AG09309 (cell line): ENCODE data around the gene GNAT3.

Source experiments
- DNase-seq: peaks from one replicate; pipeline ENCODE4 v3.0.0-alpha.2; 2010; ENCODE audit warnings: low read depth
- H3K4me3 ChIP-seq: 2 replicates; pipeline ENCODE4 v1.5.1; 2011; ENCODE audit warnings: mild to moderate bottlenecking, low read depth, low read length, moderate library complexity; ENCODE audit not compliant: control insufficient read depth
- TF ChIP-seq, protein P1 (sequence below): IDR thresholded peaks from 2 replicates; pipeline ENCODE4 v1.5.1; 2011; ENCODE audit warnings: mild to moderate bottlenecking, low read depth, low read length, inconsistent platforms; ENCODE audit not compliant: insufficient read depth, control insufficient read depth; ENCODE audit errors: missing control alignments

The GNAT3 gene

DNA sequence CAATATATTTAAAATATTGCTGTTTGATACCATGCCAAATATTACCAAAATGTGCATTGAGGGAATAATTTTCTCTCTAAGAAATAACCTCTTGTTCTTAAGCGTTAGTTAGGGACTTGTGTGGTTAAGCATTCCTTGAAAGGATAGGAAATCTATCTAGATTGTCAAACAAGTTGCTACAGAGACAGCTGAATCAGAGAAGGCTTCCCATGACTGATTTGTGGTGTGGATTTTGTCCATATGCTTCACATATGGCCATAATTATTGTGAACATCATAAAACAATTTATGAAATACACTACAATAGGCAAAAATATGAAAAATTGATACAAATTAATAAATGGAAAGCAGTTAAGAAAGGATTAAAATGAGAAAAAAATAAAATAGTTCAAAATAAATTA is 96.3 kb downstream of the GNAT3 start:
- TF ChIP-seq, protein P1, sequence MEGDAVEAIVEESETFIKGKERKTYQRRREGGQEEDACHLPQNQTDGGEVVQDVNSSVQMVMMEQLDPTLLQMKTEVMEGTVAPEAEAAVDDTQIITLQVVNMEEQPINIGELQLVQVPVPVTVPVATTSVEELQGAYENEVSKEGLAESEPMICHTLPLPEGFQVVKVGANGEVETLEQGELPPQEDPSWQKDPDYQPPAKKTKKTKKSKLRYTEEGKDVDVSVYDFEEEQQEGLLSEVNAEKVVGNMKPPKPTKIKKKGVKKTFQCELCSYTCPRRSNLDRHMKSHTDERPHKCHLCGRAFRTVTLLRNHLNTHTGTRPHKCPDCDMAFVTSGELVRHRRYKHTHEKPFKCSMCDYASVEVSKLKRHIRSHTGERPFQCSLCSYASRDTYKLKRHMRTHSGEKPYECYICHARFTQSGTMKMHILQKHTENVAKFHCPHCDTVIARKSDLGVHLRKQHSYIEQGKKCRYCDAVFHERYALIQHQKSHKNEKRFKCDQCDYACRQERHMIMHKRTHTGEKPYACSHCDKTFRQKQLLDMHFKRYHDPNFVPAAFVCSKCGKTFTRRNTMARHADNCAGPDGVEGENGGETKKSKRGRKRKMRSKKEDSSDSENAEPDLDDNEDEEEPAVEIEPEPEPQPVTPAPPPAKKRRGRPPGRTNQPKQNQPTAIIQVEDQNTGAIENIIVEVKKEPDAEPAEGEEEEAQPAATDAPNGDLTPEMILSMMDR: no peak
- H3K4me3 ChIP-seq: no peak overlapping the region
- DNase-seq: no peak

- no peak for DNase-seq
- TF ChIP-seq, protein P1: no peak
- H3K4me3 ChIP-seq: no peak overlapping the region
Measured at GRCh38 chr7:80415114-80415513, 96.8 kb downstream of the GNAT3 start.

- no peak for DNase-seq
- H3K4me3 ChIP-seq: no peak overlapping the region
- TF ChIP-seq, protein P1: no peak
Measured at GRCh38 chr7:80414331-80414730, 97.5 kb downstream of the GNAT3 start.

DNA sequence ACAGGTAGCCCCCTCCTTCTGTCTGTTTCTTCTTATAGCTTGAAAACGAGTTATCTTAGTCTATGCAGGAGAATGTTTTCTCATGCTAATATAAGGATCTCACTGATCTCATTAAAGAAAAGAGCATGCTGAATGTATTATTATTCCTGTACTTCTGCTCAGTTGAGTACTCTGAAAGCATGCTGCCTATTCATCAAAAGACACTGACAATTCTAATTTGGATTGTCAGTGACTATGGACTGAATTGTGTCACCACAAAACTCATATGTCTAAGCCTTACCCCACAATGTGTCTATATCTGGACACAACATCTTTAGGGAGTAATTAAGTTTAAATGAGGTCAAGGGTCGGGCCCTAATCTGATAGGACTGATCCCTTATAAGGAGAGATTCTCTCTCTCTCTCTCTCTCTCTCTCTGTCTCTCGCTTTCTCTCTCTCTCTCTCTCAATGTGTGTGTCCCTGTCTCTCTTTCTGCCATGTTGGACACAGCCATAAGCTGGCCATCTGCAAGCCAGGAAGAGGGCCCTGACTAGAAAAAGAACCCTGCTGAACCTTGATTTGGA is 98.4 kb downstream of the GNAT3 start:
- no peak for DNase-seq
- TF ChIP-seq, protein P1: no peak
- H3K4me3 ChIP-seq: no peak overlapping the region

DNA sequence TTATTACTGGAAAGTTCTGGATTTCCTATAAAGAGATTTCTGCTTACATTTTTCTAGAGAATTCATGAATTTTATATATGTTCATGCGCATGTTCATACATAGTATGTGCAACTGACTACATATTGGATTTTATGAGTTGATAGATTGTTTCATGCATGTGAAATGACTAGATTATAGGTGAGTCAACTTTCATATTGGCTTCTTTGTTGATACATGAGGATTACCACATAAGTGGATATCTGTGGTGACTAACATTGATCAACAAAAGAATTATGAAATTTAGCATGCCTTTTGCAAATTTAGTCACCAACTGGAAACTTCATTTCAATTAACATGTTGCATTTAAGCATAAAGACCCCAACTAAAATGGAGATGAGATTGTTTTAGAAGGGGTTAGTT is 99.0 kb downstream of the GNAT3 start:
- no peak for DNase-seq

DNA sequence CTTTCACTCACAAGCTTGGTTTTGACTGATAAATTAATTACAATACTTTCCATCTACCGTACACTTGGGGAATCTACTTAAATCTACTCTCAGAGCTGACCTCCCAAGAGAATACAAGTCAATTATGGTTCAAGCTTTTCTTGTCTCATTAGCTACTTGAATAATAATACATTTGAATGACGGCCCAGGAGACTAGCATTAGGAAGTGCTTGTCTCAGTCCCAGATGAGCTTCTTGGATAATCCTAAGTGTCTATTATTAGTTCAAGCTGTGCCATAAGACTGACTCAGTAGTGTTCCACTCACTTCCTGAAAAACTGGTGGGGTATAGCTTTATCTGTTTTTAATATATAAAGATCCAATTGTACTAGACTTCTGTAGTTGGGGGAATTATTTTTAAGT is 100.2 kb downstream of the GNAT3 start:
- DNase-seq: no peak
- TF ChIP-seq, protein P1: no peak
- no peak overlapping the region for H3K4me3 ChIP-seq

More for the DNA sequence above, 99.0 kb downstream of the GNAT3 start:
- TF ChIP-seq, protein P1: no peak
- H3K4me3 ChIP-seq: no peak overlapping the region

GRCh38 chr7:80410081-80410480 is 101.8 kb downstream of the GNAT3 start:
- H3K4me3 ChIP-seq: no peak overlapping the region
- DNase-seq: no peak
- TF ChIP-seq, protein P1: no peak
